HepG2 (cell line): Measurements from ENCODE around the gene NELFCD. TPM values are rescaled to one million over a fixed set of nuclear protein-coding genes. Genes with fewer than 3 reads are reported as not detected.

Experiments used
- ARNT2 ChIP-seq: sonication (generic); formaldehyde crosslinking; IDR thresholded peaks from 2 replicates; pipeline ENCODE4 v1.8.0; 2022; ENCODE audit warnings: mild to moderate bottlenecking, low read depth, missing genetic modification reagents, moderate library complexity
- BCLAF1 ChIP-seq: fragments of 450-650 bp; IDR thresholded peaks from 2 replicates; pipeline ENCODE4 v1.6.1; 2017; ENCODE audit warnings: mild to moderate bottlenecking
- CCDC6 ChIP-seq: sonication (generic); formaldehyde crosslinking; IDR thresholded peaks from 2 replicates; pipeline ENCODE4 v1.8.1; 2022; ENCODE audit warnings: mild to moderate bottlenecking, missing genetic modification reagents, moderate library complexity
- HIC2 ChIP-seq: sonication (generic); formaldehyde crosslinking; IDR thresholded peaks from 2 replicates; pipeline ENCODE4 v1.9.0; 2022; ENCODE audit warnings: low read depth, missing genetic modification reagents
- KMT2A ChIP-seq: sonication (generic); formaldehyde crosslinking; IDR thresholded peaks from 2 replicates; pipeline ENCODE4 v1.4.0; 2020; ENCODE audit warnings: missing genetic modification reagents
- PCBP2 ChIP-seq: fragments of 200-400 bp; formaldehyde crosslinking; optimal IDR thresholded peaks from 2 replicates; pipeline ENCODE3; 2018; ENCODE audit warnings: low read length, low read depth; ENCODE audit not compliant: poor library complexity, severe bottlenecking
- ZBTB10 ChIP-seq: sonication (generic); formaldehyde crosslinking; IDR thresholded peaks from 2 replicates; pipeline ENCODE4 v1.4.0; 2020; ENCODE audit warnings: missing genetic modification reagents, borderline replicate concordance
- ZNF136 ChIP-seq: sonication (generic); formaldehyde crosslinking; IDR thresholded peaks from 2 replicates; pipeline ENCODE4 v1.8.1; 2022; ENCODE audit warnings: low read depth, mild to moderate bottlenecking, moderate library complexity, missing genetic modification reagents
- ZNF24 ChIP-seq: fragments of 450-650 bp; IDR thresholded peaks from 2 replicates; pipeline ENCODE4 v1.6.1; 2017; ENCODE audit warnings: antibody characterized with exemption, mild to moderate bottlenecking
- ZNF329 ChIP-seq: sonication (generic); formaldehyde crosslinking; IDR thresholded peaks from 2 replicates; pipeline ENCODE4 v1.9.0; 2021; ENCODE audit warnings: low read depth, mild to moderate bottlenecking, missing genetic modification reagents
- ZNF484 ChIP-seq: sonication (generic); formaldehyde crosslinking; IDR thresholded peaks from 2 replicates; pipeline ENCODE4 v1.5.1; 2020; ENCODE audit warnings: mild to moderate bottlenecking, low read depth, missing genetic modification reagents, borderline replicate concordance
- polyA plus RNA-seq, 8 experiments: library from polyadenylated mRNA; depleted of rRNA in 3 of 8; stranded (reverse) in 7 of 8; unstranded in 1 of 8; fragments of >200 nt; fragmentation: Illumina TruSeq in 4 of 8; extraction: Trizol in 4 of 8; gene quantifications; 2 replicates each; pipeline versions ENCODE4 v1.2.1 to v1.2.3, GENCODE V29; 2011 to 2016; ENCODE audit warnings: low read depth in 4 of 8, missing spikeins in 1 of 8, mixed read lengths in 1 of 8; ENCODE audit not compliant: insufficient read depth in 1 of 8
- total RNA-seq, 5 experiments: library from RNA; depleted of rRNA; stranded (reverse); fragments of >200 nt; fragmentation: Illumina TruSeq; extraction: Trizol; gene quantifications; 2 replicates each; pipeline ENCODE4 v1.2.3, GENCODE V29; 2016; ENCODE audit warnings: low read depth in 1 of 5
- TF ChIP-seq, protein P1 (sequence below): sonication (generic); formaldehyde crosslinking; IDR thresholded peaks from 2 replicates; pipeline ENCODE4 v1.4.0; 2020; ENCODE audit warnings: missing genetic modification reagents
- TF ChIP-seq, protein P2 (sequence below): sonication (generic); formaldehyde crosslinking; IDR thresholded peaks from 2 replicates; pipeline ENCODE4 v1.4.0; 2020; ENCODE audit warnings: missing genetic modification reagents, borderline replicate concordance

Gene NELFCD
- total and polyA plus RNA-seq, 2 of the 13 experiments (the other 11 are each of a cell fraction or from before 2014, with no cell fraction given), result 159 to 203 TPM

DNA sequence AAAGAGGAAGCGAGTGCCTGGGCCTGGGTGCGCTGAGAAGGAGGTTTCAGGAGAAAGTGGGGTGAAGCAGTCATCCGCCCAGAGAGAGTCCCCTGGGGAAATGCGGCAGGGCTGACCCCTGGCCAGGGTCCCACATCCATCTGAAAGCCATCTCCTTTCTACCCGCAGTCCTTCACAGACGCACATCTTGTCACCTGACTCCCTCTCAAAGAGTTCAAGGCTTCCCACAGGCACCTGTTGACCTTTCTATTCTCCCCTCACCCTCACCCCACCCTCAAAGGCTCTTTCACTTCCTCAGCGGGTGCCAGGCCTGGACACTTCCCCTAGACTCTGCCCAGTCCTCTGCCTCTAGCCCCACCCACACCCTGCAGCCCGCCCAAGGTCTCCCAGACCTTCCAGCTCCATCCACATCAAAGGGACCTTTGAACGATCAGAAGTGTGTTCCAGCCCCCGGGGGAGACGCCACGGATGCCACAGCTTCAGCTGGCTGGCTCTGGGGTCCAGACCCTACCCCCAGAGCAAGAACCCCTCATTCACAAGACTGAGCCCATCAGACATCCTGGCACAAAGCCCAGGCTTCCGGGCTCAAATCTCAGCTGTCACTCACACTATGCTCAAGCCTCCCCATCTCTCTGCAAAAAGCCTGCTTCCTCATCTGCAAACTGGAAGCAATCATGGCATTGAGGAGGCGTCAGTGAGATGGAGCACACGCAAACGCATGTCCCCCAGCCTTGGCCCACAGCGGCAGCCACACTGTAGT is 23.9 kb downstream of the NELFCD start (continued):
- TF ChIP-seq ZBTB10 (CRISPR knock-in tag) (peak; percentile 69; the same call in 1 of the 2 replicates), KMT2A (no peak), BCLAF1 (no peak), CCDC6 (CRISPR knock-in tag) (no peak), HIC2 (CRISPR knock-in tag) (peak; percentile 82), ZNF329 (CRISPR knock-in tag) (no peak), ZNF484 (CRISPR knock-in tag) (no peak), ZNF24 (no peak), PCBP2 (no peak), ARNT2 (CRISPR knock-in tag) (no peak; the same call in 1 of the 2 replicates), ZNF136 (peak; percentile 67; the same call in 1 of the 2 replicates)
- TF ChIP-seq, protein P1, sequence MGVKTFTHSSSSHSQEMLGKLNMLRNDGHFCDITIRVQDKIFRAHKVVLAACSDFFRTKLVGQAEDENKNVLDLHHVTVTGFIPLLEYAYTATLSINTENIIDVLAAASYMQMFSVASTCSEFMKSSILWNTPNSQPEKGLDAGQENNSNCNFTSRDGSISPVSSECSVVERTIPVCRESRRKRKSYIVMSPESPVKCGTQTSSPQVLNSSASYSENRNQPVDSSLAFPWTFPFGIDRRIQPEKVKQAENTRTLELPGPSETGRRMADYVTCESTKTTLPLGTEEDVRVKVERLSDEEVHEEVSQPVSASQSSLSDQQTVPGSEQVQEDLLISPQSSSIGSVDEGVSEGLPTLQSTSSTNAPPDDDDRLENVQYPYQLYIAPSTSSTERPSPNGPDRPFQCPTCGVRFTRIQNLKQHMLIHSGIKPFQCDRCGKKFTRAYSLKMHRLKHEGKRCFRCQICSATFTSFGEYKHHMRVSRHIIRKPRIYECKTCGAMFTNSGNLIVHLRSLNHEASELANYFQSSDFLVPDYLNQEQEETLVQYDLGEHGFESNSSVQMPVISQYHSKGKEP (CRISPR knock-in tag), result no peak
- TF ChIP-seq, protein P2, sequence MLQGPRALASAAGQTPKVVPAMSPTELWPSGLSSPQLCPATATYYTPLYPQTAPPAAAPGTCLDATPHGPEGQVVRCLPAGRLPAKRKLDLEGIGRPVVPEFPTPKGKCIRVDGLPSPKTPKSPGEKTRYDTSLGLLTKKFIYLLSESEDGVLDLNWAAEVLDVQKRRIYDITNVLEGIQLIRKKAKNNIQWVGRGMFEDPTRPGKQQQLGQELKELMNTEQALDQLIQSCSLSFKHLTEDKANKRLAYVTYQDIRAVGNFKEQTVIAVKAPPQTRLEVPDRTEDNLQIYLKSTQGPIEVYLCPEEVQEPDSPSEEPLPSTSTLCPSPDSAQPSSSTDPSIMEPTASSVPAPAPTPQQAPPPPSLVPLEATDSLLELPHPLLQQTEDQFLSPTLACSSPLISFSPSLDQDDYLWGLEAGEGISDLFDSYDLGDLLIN, result no peak
